ENCODE measurements around the gene CCR8. TPM values are rescaled to one million over a fixed set of nuclear protein-coding genes. Genes with fewer than 3 reads are reported as not detected.
A peak's percentile ranks its signal among the peaks of the same experiment; 100 is the strongest.

Gene CCR8
- total RNA-seq, result not detected in 2 replicates

- DNase-seq (ENCODE audit: extremely low read depth, low read depth, low spot score), result no peak
Measured at GRCh38 chr3:39329493-39329892, at the start of gene CCR8. TSS of gene CCR8 (plus strand) at chr3:39329709. CDS start at chr3:39332332, 2,623 bp downstream.

GRCh38 chr3:39279745-39280517 lies 49.6 kb upstream of the CCR8 start, which contains the start of gene CX3CR1:
TSS of gene CX3CR1 (minus strand) at chr3:39280036. CDS start at chr3:39266509, 13,527 bp downstream.
- no peak for DNase-seq (ENCODE audit: extremely low read depth, low read depth, low spot score)

GRCh38 chr3:39280571-39280970 lies 48.9 kb upstream of the CCR8 start:
- no peak for DNase-seq (ENCODE audit: extremely low read depth, low read depth, low spot score)

- no peak for DNase-seq (ENCODE audit: extremely low read depth, low read depth, low spot score)
Measured at GRCh38 chr3:39281533-39281932, 48.0 kb upstream of the CCR8 start.

- DNase-seq (ENCODE audit: extremely low read depth, low read depth, low spot score), result no peak
Measured at GRCh38 chr3:39282057-39282456, 47.5 kb upstream of the CCR8 start.

GRCh38 chr3:39284457-39284881 lies 45.0 kb upstream of the CCR8 start:
- DNase-seq (ENCODE audit: extremely low read depth, low read depth, low spot score), result no peak

- no peak for DNase-seq (ENCODE audit: extremely low read depth, low read depth, low spot score)
Measured at GRCh38 chr3:39285332-39285731, 44.2 kb upstream of the CCR8 start.

GRCh38 chr3:39286771-39287170 lies 42.7 kb upstream of the CCR8 start:
- no peak for DNase-seq (ENCODE audit: extremely low read depth, low read depth, low spot score)

- no peak for DNase-seq (ENCODE audit: extremely low read depth, low read depth, low spot score)
Measured at GRCh38 chr3:39287216-39288164, 42.0 kb upstream of the CCR8 start.

- DNase-seq (ENCODE audit: extremely low read depth, low read depth, low spot score), result peak; percentile 47
Measured at GRCh38 chr3:39288300-39288808, 41.2 kb upstream of the CCR8 start.

GRCh38 chr3:39289107-39289506 lies 40.4 kb upstream of the CCR8 start:
- DNase-seq (ENCODE audit: extremely low read depth, low read depth, low spot score), result no peak

GRCh38 chr3:39290255-39290654 lies 39.3 kb upstream of the CCR8 start:
- no peak for DNase-seq (ENCODE audit: extremely low read depth, low read depth, low spot score)

- DNase-seq (ENCODE audit: extremely low read depth, low read depth, low spot score), result no peak
Measured at GRCh38 chr3:39291903-39292329, 37.6 kb upstream of the CCR8 start.

- no peak for DNase-seq (ENCODE audit: extremely low read depth, low read depth, low spot score)
Measured at GRCh38 chr3:39292961-39293360, 36.5 kb upstream of the CCR8 start.

- DNase-seq (ENCODE audit: extremely low read depth, low read depth, low spot score), result no peak
Measured at GRCh38 chr3:39294446-39295183, 34.9 kb upstream of the CCR8 start.

- DNase-seq (ENCODE audit: extremely low read depth, low read depth, low spot score), result no peak
Measured at GRCh38 chr3:39295184-39295775, 34.2 kb upstream of the CCR8 start.

GRCh38 chr3:39296197-39297077 lies 33.1 kb upstream of the CCR8 start:
- no peak for DNase-seq (ENCODE audit: extremely low read depth, low read depth, low spot score)

- DNase-seq (ENCODE audit: extremely low read depth, low read depth, low spot score), result no peak
Measured at GRCh38 chr3:39299279-39299678, 30.2 kb upstream of the CCR8 start.

GRCh38 chr3:39302178-39302577 lies 27.3 kb upstream of the CCR8 start:
- no peak for DNase-seq (ENCODE audit: extremely low read depth, low read depth, low spot score)

Measured in glomerular endothelial cell (primary cell).